HepG2 (cell line): Measurements from ENCODE around the gene ACE. TPM values are rescaled to one million over a fixed set of nuclear protein-coding genes. Genes with fewer than 3 reads are reported as not detected.

ENCODE experiments used
- DMAP1 ChIP-seq: IDR thresholded peaks from 2 replicates; pipeline ENCODE4 v1.6.1; 2016
- FOXC1 ChIP-seq: sonication (generic); formaldehyde crosslinking; IDR thresholded peaks from 2 replicates; pipeline ENCODE4 v1.8.0; 2022; ENCODE audit warnings: mild to moderate bottlenecking, missing genetic modification reagents, borderline replicate concordance
- GABPA ChIP-seq, 2 experiments: IDR thresholded peaks; 2 replicates each; pipeline ENCODE4 v1.6.1; 2011 to 2016; ENCODE audit warnings: low read depth in 2 of 2, low read length in 1 of 2, missing biosample characterization in 1 of 2, missing genetic modification characterization in 1 of 2
- GABPB1 ChIP-seq: IDR thresholded peaks from 2 replicates; pipeline ENCODE4 v1.6.1; 2016; ENCODE audit warnings: mild to moderate bottlenecking, missing genetic modification reagents, moderate library complexity, missing compliant biosample characterization
- HOXA3 ChIP-seq: sonication (generic); formaldehyde crosslinking; IDR thresholded peaks from 2 replicates; pipeline ENCODE4 v1.5.0; 2020; ENCODE audit warnings: missing genetic modification reagents
- MED13 ChIP-seq: sonication (generic); formaldehyde crosslinking; IDR thresholded peaks from 2 replicates; pipeline ENCODE4 v1.5.0; 2020; ENCODE audit warnings: missing genetic modification reagents
- MXI1 ChIP-seq: IDR thresholded peaks from 3 replicates; pipeline ENCODE4 v1.6.1; 2012; ENCODE audit warnings: low read depth, low read length, inconsistent platforms, borderline replicate concordance
- RBAK ChIP-seq: sonication (generic); formaldehyde crosslinking; IDR thresholded peaks from 2 replicates; pipeline ENCODE4 v1.5.1; 2020; ENCODE audit warnings: mild to moderate bottlenecking, missing genetic modification reagents
- SALL2 ChIP-seq: sonication (generic); formaldehyde crosslinking; IDR thresholded peaks from 2 replicates; pipeline ENCODE4 v1.8.1; 2023; ENCODE audit warnings: mild to moderate bottlenecking, missing genetic modification reagents, inconsistent platforms
- SRSF1 ChIP-seq: fragments of 200-400 bp; formaldehyde crosslinking; optimal IDR thresholded peaks from 2 replicates; pipeline ENCODE3; 2017; ENCODE audit warnings: mild to moderate bottlenecking, low read depth, low read length, moderate library complexity
- STAG1 ChIP-seq: sonication (generic); formaldehyde crosslinking; IDR thresholded peaks from 2 replicates; pipeline ENCODE4 v1.4.0; 2020; ENCODE audit warnings: missing genetic modification reagents
- TMF1 ChIP-seq: sonication (generic); formaldehyde crosslinking; IDR thresholded peaks from 2 replicates; pipeline ENCODE4 v1.8.1; 2022; ENCODE audit warnings: low read depth, missing genetic modification reagents
- ZBTB33 ChIP-seq: sonication (generic); formaldehyde crosslinking; IDR thresholded peaks from 2 replicates; pipeline ENCODE4 v1.4.0; 2020; ENCODE audit warnings: missing genetic modification reagents
- ZBTB7A ChIP-seq: sonication (generic); formaldehyde crosslinking; IDR thresholded peaks from 2 replicates; pipeline ENCODE4 v1.8.0; 2022; ENCODE audit warnings: mild to moderate bottlenecking, missing genetic modification reagents
- ZNF230 ChIP-seq: sonication (generic); formaldehyde crosslinking; IDR thresholded peaks from 2 replicates; pipeline ENCODE4 v1.4.0; 2020; ENCODE audit warnings: mild to moderate bottlenecking, missing genetic modification reagents
- ZNF564 ChIP-seq: sonication (generic); formaldehyde crosslinking; IDR thresholded peaks from 2 replicates; pipeline ENCODE4 v1.8.1; 2023; ENCODE audit warnings: mild to moderate bottlenecking, missing genetic modification reagents
- ZNF773 ChIP-seq: sonication (generic); formaldehyde crosslinking; IDR thresholded peaks from 2 replicates; pipeline ENCODE4 v1.4.0; 2020; ENCODE audit warnings: missing genetic modification reagents, borderline replicate concordance
- ZNF883 ChIP-seq: sonication (generic); formaldehyde crosslinking; IDR thresholded peaks from 2 replicates; pipeline ENCODE4 v1.5.1; 2020; ENCODE audit warnings: mild to moderate bottlenecking, missing genetic modification reagents; ENCODE audit errors: not compliant biosample characterization
- polyA plus RNA-seq, 8 experiments: library from polyadenylated mRNA; depleted of rRNA in 3 of 8; stranded (reverse) in 7 of 8; unstranded in 1 of 8; fragments of >200 nt; fragmentation: Illumina TruSeq in 4 of 8; extraction: Trizol in 4 of 8; gene quantifications; 2 replicates each; pipeline versions ENCODE4 v1.2.1 to v1.2.3, GENCODE V29; 2011 to 2016; ENCODE audit warnings: low read depth in 4 of 8, missing spikeins in 1 of 8, mixed read lengths in 1 of 8; ENCODE audit not compliant: insufficient read depth in 1 of 8
- total RNA-seq, 5 experiments: library from RNA; depleted of rRNA; stranded (reverse); fragments of >200 nt; fragmentation: Illumina TruSeq; extraction: Trizol; gene quantifications; 2 replicates each; pipeline ENCODE4 v1.2.3, GENCODE V29; 2016; ENCODE audit warnings: low read depth in 1 of 5
- TF ChIP-seq, protein P1 (sequence below): sonication (generic); formaldehyde crosslinking; IDR thresholded peaks from 2 replicates; pipeline ENCODE4 v1.4.0; 2020; ENCODE audit warnings: missing genetic modification reagents
- TF ChIP-seq, protein P2 (sequence below): IDR thresholded peaks from 2 replicates; pipeline ENCODE4 v1.6.1; 2016; ENCODE audit warnings: mild to moderate bottlenecking, missing biosample characterization, missing genetic modification reagents
- TF ChIP-seq, protein P3 (sequence below): sonication (generic); formaldehyde crosslinking; conservative IDR thresholded peaks from 2 replicates; pipeline ENCODE4 v1.4.0; 2020; ENCODE audit warnings: missing genetic modification reagents

The ACE gene
- total and polyA plus RNA-seq, 2 of the 13 experiments (the other 11 are each of a cell fraction or from before 2014, with no cell fraction given) = 0.08 to 0.13 TPM

DNA sequence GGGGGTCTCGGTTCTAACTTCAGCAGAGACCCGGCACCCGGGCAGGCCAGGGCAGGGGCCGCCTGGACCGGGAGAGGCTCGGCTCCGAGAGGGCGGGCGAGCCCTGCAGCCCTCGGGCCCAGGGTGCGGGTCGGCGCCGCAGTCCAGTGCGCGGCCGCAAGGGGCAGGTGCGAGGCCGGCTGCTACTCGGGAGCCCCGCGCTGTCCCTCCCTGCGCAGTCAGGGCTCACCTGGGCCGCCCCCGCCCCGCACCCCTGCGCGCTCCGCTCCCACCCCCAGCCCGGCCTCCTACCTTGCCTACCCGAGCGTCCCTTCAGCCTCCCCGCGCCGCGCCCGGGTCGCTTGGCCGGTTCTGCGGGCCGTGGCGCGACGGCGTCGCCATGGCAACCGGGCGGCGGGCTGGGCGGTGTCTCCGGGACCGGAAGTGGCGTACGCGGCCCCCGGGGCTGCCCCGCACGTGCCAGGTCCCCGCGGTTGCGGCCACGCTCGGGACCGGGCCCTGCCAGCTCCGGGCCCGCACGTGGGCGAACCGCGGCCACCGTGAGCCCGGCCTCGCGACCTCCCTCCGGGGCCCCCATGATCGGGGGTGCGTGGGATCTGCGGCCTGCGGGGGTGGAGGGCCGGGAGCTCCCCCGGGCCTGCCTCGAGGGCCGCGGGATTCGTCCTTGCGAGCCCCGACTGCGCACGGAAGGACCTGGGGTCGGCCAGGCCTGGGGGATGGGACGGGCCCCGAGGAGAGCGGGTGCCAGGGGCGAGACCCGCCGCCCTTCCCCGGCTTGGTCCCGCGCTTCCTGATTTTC, 30.7 kb upstream of the ACE start, which contains the start of gene CYB561 (continued):
- TF ChIP-seq SALL2 (CRISPR knock-in tag) (0 out of 2 replicates have a peak, but pooled peaks have one; percentile 38), ZBTB33 (CRISPR knock-in tag) (peak; percentile 32; the same call in 1 of the 2 replicates), MXI1 (0 out of 3 replicates have a peak, but pooled peaks have one; percentile 9), FOXC1 (peak; percentile 79; the same call in 1 of the 2 replicates), TMF1 (CRISPR knock-in tag) (peak; percentile 72; the same call in 1 of the 2 replicates), RBAK (CRISPR knock-in tag) (no peak), DMAP1 (CRISPR knock-in tag) (no peak), GABPA (IDR thresholded peaks at IDR 0.05; ENCODE audit: low read depth, low read length) (peak; percentile 72), GABPA (CRISPR knock-in tag; IDR thresholded peaks at IDR 0.05; ENCODE audit: low read depth) (no peak), ZNF883 (CRISPR knock-in tag) (no peak), HOXA3 (CRISPR knock-in tag) (peak; percentile 62), ZBTB7A (0 out of 2 replicates have a peak, but pooled peaks have one; percentile 56), ZNF773 (CRISPR knock-in tag) (peak; percentile 15; the same call in 1 of the 2 replicates), STAG1 (peak; percentile 39; the same call in 1 of the 2 replicates), GABPB1 (CRISPR knock-in tag) (peak; percentile 80), ZNF230 (CRISPR knock-in tag) (0 out of 2 replicates have a peak, but pooled peaks have one; percentile 67), SRSF1 (no peak), MED13 (CRISPR knock-in tag) (0 out of 2 replicates have a peak, but pooled peaks have one; percentile 5), ZNF564 (CRISPR knock-in tag) (0 out of 2 replicates have a peak, but pooled peaks have one; percentile 45)
- TF ChIP-seq, protein P1, sequence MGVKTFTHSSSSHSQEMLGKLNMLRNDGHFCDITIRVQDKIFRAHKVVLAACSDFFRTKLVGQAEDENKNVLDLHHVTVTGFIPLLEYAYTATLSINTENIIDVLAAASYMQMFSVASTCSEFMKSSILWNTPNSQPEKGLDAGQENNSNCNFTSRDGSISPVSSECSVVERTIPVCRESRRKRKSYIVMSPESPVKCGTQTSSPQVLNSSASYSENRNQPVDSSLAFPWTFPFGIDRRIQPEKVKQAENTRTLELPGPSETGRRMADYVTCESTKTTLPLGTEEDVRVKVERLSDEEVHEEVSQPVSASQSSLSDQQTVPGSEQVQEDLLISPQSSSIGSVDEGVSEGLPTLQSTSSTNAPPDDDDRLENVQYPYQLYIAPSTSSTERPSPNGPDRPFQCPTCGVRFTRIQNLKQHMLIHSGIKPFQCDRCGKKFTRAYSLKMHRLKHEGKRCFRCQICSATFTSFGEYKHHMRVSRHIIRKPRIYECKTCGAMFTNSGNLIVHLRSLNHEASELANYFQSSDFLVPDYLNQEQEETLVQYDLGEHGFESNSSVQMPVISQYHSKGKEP (CRISPR knock-in tag) = no peak
- TF ChIP-seq, protein P2, sequence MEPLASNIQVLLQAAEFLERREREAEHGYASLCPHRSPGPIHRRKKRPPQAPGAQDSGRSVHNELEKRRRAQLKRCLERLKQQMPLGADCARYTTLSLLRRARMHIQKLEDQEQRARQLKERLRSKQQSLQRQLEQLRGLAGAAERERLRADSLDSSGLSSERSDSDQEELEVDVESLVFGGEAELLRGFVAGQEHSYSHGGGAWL (CRISPR knock-in tag) = no peak; the same call in 1 of the 2 replicates
- TF ChIP-seq, protein P3, sequence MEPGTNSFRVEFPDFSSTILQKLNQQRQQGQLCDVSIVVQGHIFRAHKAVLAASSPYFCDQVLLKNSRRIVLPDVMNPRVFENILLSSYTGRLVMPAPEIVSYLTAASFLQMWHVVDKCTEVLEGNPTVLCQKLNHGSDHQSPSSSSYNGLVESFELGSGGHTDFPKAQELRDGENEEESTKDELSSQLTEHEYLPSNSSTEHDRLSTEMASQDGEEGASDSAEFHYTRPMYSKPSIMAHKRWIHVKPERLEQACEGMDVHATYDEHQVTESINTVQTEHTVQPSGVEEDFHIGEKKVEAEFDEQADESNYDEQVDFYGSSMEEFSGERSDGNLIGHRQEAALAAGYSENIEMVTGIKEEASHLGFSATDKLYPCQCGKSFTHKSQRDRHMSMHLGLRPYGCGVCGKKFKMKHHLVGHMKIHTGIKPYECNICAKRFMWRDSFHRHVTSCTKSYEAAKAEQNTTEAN = 0 out of 2 replicates have a peak, but pooled peaks have one; percentile 14
